SU-DHL-6 (cell line): ENCODE measurements around the gene ANKS1B.
A peak's percentile ranks its signal among the peaks of the same experiment; 100 is the strongest.

Experiments used
- CTCF ChIP-seq: fragments of 200-600 bp; sonication (generic); IDR thresholded peaks from one replicate; pipeline ENCODE4 v1.5.1; 2017; ENCODE audit warnings: antibody characterized with exemption, mild to moderate bottlenecking, low read length, moderate library complexity; ENCODE audit not compliant: insufficient read depth, poor library complexity, severe bottlenecking
- EZH2phosphoT487 ChIP-seq: fragments of 200-600 bp; sonication (generic), shearing (Covaris generic); conservative IDR thresholded peaks from 2 replicates; pipeline ENCODE4 v1.6.1; 2018; ENCODE audit warnings: mild to moderate bottlenecking, antibody characterized with exemption, low read length, moderate library complexity, mixed read lengths

GRCh38 chr12:99043319-99043914 is 941.3 kb downstream of the ANKS1B start:
- TF ChIP-seq CTCF (peak; percentile 71), EZH2phosphoT487 (no peak)
